Activated CD8-positive, alpha-beta T cell treated with anti-CD3 and anti-CD28 coated beads for 36 hours (primary cell): ENCODE measurements around the gene SDCCAG8. TPM values are rescaled to one million over a fixed set of nuclear protein-coding genes. Genes with fewer than 3 reads are reported as not detected.

Experiments used
- ATAC-seq: fragments of 200-7000 bp; cut with Tn5 transposase; one replicate; pipeline ENCODE4 v1.10.0; 2021; ENCODE audit warnings: mild to moderate bottlenecking, moderate library complexity
- CTCF ChIA-PET: fragments of 350-600 bp; sonication (Branson Sonifier 250); formaldehyde crosslinking; loops from one replicate; lab custom pipeline; 2021; ENCODE audit warnings: antibody characterized with exemption; lab: Charles Lee
- POLR2A ChIA-PET: fragments of 350-600 bp; sonication (Branson Sonifier 250); formaldehyde crosslinking; loops from one replicate; lab custom pipeline; 2021; ENCODE audit warnings: antibody characterized with exemption; lab: Charles Lee
- DNase-seq: peaks from one replicate; pipeline ENCODE4 v3.0.0-alpha.2; 2020
- H3K27ac Mint-ChIP-seq: one replicate; pipeline ENCODE4 v1.8.0; 2021; ENCODE audit warnings: mild to moderate bottlenecking, mixed read lengths
- H3K27me3 Mint-ChIP-seq: one replicate; pipeline ENCODE4 v1.8.0; 2021; ENCODE audit warnings: mixed read lengths
- H3K36me3 Mint-ChIP-seq: one replicate; pipeline ENCODE4 v1.8.0; 2021; ENCODE audit warnings: low read depth, mixed read lengths
- H3K4me1 Mint-ChIP-seq: one replicate; pipeline ENCODE4 v1.8.0; 2021; ENCODE audit warnings: low read depth, mixed read lengths
- H3K4me3 Mint-ChIP-seq: one replicate; pipeline ENCODE4 v1.8.0; 2021; ENCODE audit warnings: mild to moderate bottlenecking, moderate library complexity, mixed read lengths
- H3K9me3 Mint-ChIP-seq: one replicate; pipeline ENCODE4 v1.8.0; 2021; ENCODE audit warnings: mixed read lengths
- intact Hi-C: fragments of 100-400 bp; cut with micrococcal nuclease; formaldehyde crosslinking; loops from one replicate; pipeline ENCODE4 v1.10.0; 2022
- total RNA-seq, 2 experiments: library from RNA; stranded (reverse); gene quantifications; one replicate each; pipeline ENCODE4 v1.2.3, GENCODE V29; 2021
- TF ChIP-seq, protein P1 (sequence below): fragments of 200-600 bp; IDR thresholded peaks from one replicate; pipeline ENCODE4 v1.8.0; 2022; ENCODE audit warnings: antibody characterized with exemption, mild to moderate bottlenecking

Gene SDCCAG8
- total RNA-seq, 2 experiments from 2014 or later = 22.4 to 22.6 TPM

DNA sequence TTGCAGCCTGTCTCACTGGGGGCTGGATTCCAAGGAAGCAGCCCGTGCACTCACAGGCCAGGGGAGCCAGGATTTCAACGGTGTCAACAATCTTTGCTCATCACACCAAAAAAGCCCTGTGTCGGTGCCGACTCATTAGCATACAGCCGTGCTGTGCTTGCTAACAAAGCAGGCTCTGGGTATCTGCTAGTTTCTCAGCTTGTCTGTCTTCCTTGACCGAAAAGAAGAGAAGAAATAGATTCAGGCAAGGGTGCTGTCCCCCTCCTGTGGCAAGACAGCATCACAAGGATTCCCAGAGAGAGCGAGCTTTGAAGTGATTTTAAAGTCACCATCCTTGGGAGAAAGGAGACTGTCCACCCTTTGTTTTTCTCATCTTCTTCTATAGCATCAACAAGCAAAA, 214.7 kb downstream of the SDCCAG8 start:
- Mint-ChIP-seq H3K27ac (no peak overlapping the region), H3K27me3 (no peaks in the 10 kb centered on the region), H3K4me1 (peaks cover 10% of the 10 kb centered on the region), H3K36me3 (no peaks in the 10 kb centered on the region), H3K9me3 (no peaks in the 10 kb centered on the region), H3K4me3 (no peak overlapping the region)
- intact Hi-C loops = loop anchor here (10.0 kb wide), 1 partner anchor 274 kb away; no protein-coding TSS in a partner anchor
- CTCF ChIA-PET = interaction anchor here (1.3 kb wide), 1 partner anchor 127 kb away, joined by 3 read pairs; no protein-coding TSS in a partner anchor
- POLR2A ChIA-PET = no interaction called here
- no peak for DNase-seq
- ATAC-seq = no peak
- TF ChIP-seq, protein P1, sequence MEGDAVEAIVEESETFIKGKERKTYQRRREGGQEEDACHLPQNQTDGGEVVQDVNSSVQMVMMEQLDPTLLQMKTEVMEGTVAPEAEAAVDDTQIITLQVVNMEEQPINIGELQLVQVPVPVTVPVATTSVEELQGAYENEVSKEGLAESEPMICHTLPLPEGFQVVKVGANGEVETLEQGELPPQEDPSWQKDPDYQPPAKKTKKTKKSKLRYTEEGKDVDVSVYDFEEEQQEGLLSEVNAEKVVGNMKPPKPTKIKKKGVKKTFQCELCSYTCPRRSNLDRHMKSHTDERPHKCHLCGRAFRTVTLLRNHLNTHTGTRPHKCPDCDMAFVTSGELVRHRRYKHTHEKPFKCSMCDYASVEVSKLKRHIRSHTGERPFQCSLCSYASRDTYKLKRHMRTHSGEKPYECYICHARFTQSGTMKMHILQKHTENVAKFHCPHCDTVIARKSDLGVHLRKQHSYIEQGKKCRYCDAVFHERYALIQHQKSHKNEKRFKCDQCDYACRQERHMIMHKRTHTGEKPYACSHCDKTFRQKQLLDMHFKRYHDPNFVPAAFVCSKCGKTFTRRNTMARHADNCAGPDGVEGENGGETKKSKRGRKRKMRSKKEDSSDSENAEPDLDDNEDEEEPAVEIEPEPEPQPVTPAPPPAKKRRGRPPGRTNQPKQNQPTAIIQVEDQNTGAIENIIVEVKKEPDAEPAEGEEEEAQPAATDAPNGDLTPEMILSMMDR = no peak

- H3K27me3 Mint-ChIP-seq = no peaks in the 10 kb centered on the region
- CTCF ChIA-PET = interaction anchor here (1.3 kb wide), 1 partner anchor 128 kb away, joined by 3 read pairs; no protein-coding TSS in a partner anchor
- no peak for ATAC-seq
- TF ChIP-seq, protein P1 = no peak
- H3K9me3 Mint-ChIP-seq = no peaks in the 10 kb centered on the region
- intact Hi-C loops = loop anchor here (10.0 kb wide), 1 partner anchor 274 kb away; no protein-coding TSS in a partner anchor
- H3K36me3 Mint-ChIP-seq = no peaks in the 10 kb centered on the region
- H3K4me3 Mint-ChIP-seq = no peak overlapping the region
- H3K4me1 Mint-ChIP-seq = peaks cover 10% of the 10 kb centered on the region
- DNase-seq = no peak
- POLR2A ChIA-PET = no interaction called here
- H3K27ac Mint-ChIP-seq = no peak overlapping the region
These were observed 215.3 kb downstream of the SDCCAG8 start for GRCh38 chr1:243471026-243471685.

- ATAC-seq (no peak), DNase-seq (no peak)
- Mint-ChIP-seq H3K9me3 (no peaks in the 10 kb centered on the region), H3K27me3 (no peaks in the 10 kb centered on the region), H3K36me3 (no peaks in the 10 kb centered on the region), H3K27ac (no peak overlapping the region), H3K4me1 (peaks cover 10% of the 10 kb centered on the region), H3K4me3 (no peak overlapping the region)
- CTCF ChIA-PET = interaction anchor here (1.3 kb wide), 2 partner anchors 14 to 128 kb away, joined by 3 to 4 read pairs; no protein-coding TSS in a partner anchor
- intact Hi-C loops = loop anchor here (10.0 kb wide), 1 partner anchor 273 kb away; no protein-coding TSS in a partner anchor
- TF ChIP-seq, protein P1 = no peak
- POLR2A ChIA-PET = no interaction called here
These were observed 216.2 kb downstream of the SDCCAG8 start for GRCh38 chr1:243471754-243472745.

GRCh38 chr1:243473227-243474135, 217.6 kb downstream of the SDCCAG8 start:
- Mint-ChIP-seq H3K27me3 (no peaks in the 10 kb centered on the region), H3K27ac (peak overlapping the region; percentile 53), H3K4me3 (peak overlapping the region; percentile 73), H3K36me3 (no peaks in the 10 kb centered on the region), H3K4me1 (peaks cover 10% of the 10 kb centered on the region), H3K9me3 (no peaks in the 10 kb centered on the region)
- intact Hi-C loops = loop anchor here (10.0 kb wide), 1 partner anchor 271 kb away; no protein-coding TSS in a partner anchor
- CTCF ChIA-PET = no interaction called here
- ATAC-seq (no peak), DNase-seq (no peak)
- POLR2A ChIA-PET = no interaction called here
- TF ChIP-seq, protein P1 = no peak
